AG09309 (cell line): Measurements from ENCODE around the gene TCF4.

ENCODE experiments used
- DNase-seq: peaks from one replicate; pipeline ENCODE4 v3.0.0-alpha.2; 2010; ENCODE audit warnings: low read depth
- H3K4me3 ChIP-seq: 2 replicates; pipeline ENCODE4 v1.5.1; 2011; ENCODE audit warnings: mild to moderate bottlenecking, low read depth, low read length, moderate library complexity; ENCODE audit not compliant: control insufficient read depth
- CTCF ChIP-seq: IDR thresholded peaks from 2 replicates; pipeline ENCODE4 v1.5.1; 2011; ENCODE audit warnings: mild to moderate bottlenecking, low read depth, low read length, inconsistent platforms; ENCODE audit not compliant: insufficient read depth, control insufficient read depth; ENCODE audit errors: missing control alignments

TCF4 gene

GRCh38 chr18:55515941-55516710 is 71.9 kb downstream of the TCF4 start:
- no peak overlapping the region for H3K4me3 ChIP-seq
- no peak for TF ChIP-seq CTCF
- DNase-seq, result peak; percentile 24

- no peak for DNase-seq
- no peak overlapping the region for H3K4me3 ChIP-seq
- TF ChIP-seq CTCF, result no peak
Observed at GRCh38 chr18:55515214-55515613, 72.8 kb downstream of the TCF4 start.

- no peak overlapping the region for H3K4me3 ChIP-seq
- no peak for TF ChIP-seq CTCF
- no peak for DNase-seq
Observed at GRCh38 chr18:55513161-55513560, 74.8 kb downstream of the TCF4 start.

GRCh38 chr18:55511277-55511676 is 76.7 kb downstream of the TCF4 start:
- no peak for DNase-seq
- H3K4me3 ChIP-seq, result no peak overlapping the region
- TF ChIP-seq CTCF, result no peak

- TF ChIP-seq CTCF, result no peak
- peak; percentile 68 for DNase-seq
- H3K4me3 ChIP-seq, result no peak overlapping the region
Observed at GRCh38 chr18:55510809-55511208, 77.2 kb downstream of the TCF4 start.

GRCh38 chr18:55509631-55510324 is 78.2 kb downstream of the TCF4 start:
- peak; percentile 72 for DNase-seq
- H3K4me3 ChIP-seq, result peak overlapping the region; percentile 2
- no peak for TF ChIP-seq CTCF
